HG02588 (cell line): ENCODE data around the gene RASL11A.
"Not testable (repeated sequence)": the region's sequence is repeated elsewhere in the genome, so short reads cannot be mapped to it uniquely, and the experiment has no call there.

Source experiments
- ATAC-seq: cut with Tn5 transposase; IDR thresholded peaks from one replicate; pipeline ENCODE4 v1.9.1; 2021; ENCODE audit warnings: mild to moderate bottlenecking, moderate library complexity; ENCODE audit not compliant: unreplicated experiment

RASL11A gene

GRCh38 chr13:27266917-27267316 lies 3.7 kb upstream of the RASL11A start:
- ATAC-seq = no peak

GRCh38 chr13:27267596-27267995 lies 3.0 kb upstream of the RASL11A start:
- no peak for ATAC-seq

- ATAC-seq = no peak
Observed at GRCh38 chr13:27269114-27269665, 1.4 kb upstream of the RASL11A start.

- no peak for ATAC-seq
Observed at GRCh38 chr13:27271570-27272096, 1.0 kb downstream of the RASL11A start.

GRCh38 chr13:27273658-27274425 lies 3.2 kb downstream of the RASL11A start:
- ATAC-seq = no peak

- no peak for ATAC-seq
Observed at GRCh38 chr13:27274631-27275030, 4.0 kb downstream of the RASL11A start.

GRCh38 chr13:27276188-27276587 lies 5.6 kb downstream of the RASL11A start:
- no peak for ATAC-seq

- ATAC-seq = no peak
Observed at GRCh38 chr13:27279506-27279905, 8.9 kb downstream of the RASL11A start.

GRCh38 chr13:27280009-27280656 lies 9.5 kb downstream of the RASL11A start:
- no peak for ATAC-seq

GRCh38 chr13:27280841-27281240 lies 10.2 kb downstream of the RASL11A start:
- ATAC-seq = no peak

- no peak for ATAC-seq
Observed at GRCh38 chr13:27281420-27281819, 10.8 kb downstream of the RASL11A start.

GRCh38 chr13:27283906-27284493 lies 13.4 kb downstream of the RASL11A start:
- ATAC-seq = no peak

GRCh38 chr13:27288392-27288791 lies 17.8 kb downstream of the RASL11A start:
- ATAC-seq = no peak

- no peak for ATAC-seq
Observed at GRCh38 chr13:27289011-27289665, 18.5 kb downstream of the RASL11A start.

- ATAC-seq = no peak
Observed at GRCh38 chr13:27290715-27291114, 20.1 kb downstream of the RASL11A start.

GRCh38 chr13:27291967-27292366 lies 21.3 kb downstream of the RASL11A start:
- not testable (repeated sequence) for ATAC-seq

GRCh38 chr13:27293076-27293691 lies 22.6 kb downstream of the RASL11A start:
- no peak for ATAC-seq

- ATAC-seq = no peak
Observed at GRCh38 chr13:27293873-27294515, 23.4 kb downstream of the RASL11A start.

- no peak for ATAC-seq
Observed at GRCh38 chr13:27295096-27295495, 24.5 kb downstream of the RASL11A start.

- no peak for ATAC-seq
Observed at GRCh38 chr13:27295660-27296059, 25.0 kb downstream of the RASL11A start.
